Endothelial cell of umbilical vein (primary cell): Measurements from ENCODE around the gene SGCD. TPM values are rescaled to one million over a fixed set of nuclear protein-coding genes. Genes with fewer than 3 reads are reported as not detected.

ENCODE experiments used
- BruUV-seq: library from RNA; stranded (reverse); fragments of 400-500 nt; replicated peaks from 2 replicates; lab custom pipeline; 2021; lab: Mats Ljungman, UMichigan
- CTCF ChIA-PET: fragments of 300-600, 350-600 bp; sonication (Branson Sonifier 250); formaldehyde crosslinking; loops from one replicate; lab custom pipeline; 2021; ENCODE audit warnings: antibody characterized with exemption, inconsistent platforms; lab: Charles Lee
- POLR2A ChIA-PET: fragments of 300-600, 350-600 bp; sonication (Branson Sonifier 250); formaldehyde crosslinking; loops from one replicate; lab custom pipeline; 2021; ENCODE audit warnings: antibody characterized with exemption, inconsistent platforms; lab: Charles Lee
- DNase-seq: peaks from one replicate; pipeline ENCODE4 v3.0.0-alpha.2; 2011; ENCODE audit warnings: low read depth, low spot score
- FAIRE-seq: peaks from 2 replicates; lab custom pipeline; 2011; peaks lifted over from hg19 to GRCh38; lab: Jason Lieb, UNC
- H2AFZ ChIP-seq: 2 replicates; pipeline ENCODE4 v1.6.0; 2012; ENCODE audit warnings: low read depth, low read length, control low read depth, inconsistent platforms
- H3K27ac ChIP-seq: 2 replicates; pipeline ENCODE4 v1.5.1; 2011; ENCODE audit warnings: low read depth, mild to moderate bottlenecking, control low read depth, low read length, moderate library complexity; ENCODE audit not compliant: insufficient read depth
- H3K27me3 ChIP-seq, 2 experiments: 2 replicates each; pipeline versions ENCODE4 v1.6.0 to v1.6.1; 2011; ENCODE audit warnings: low read length in 2 of 2, mixed read lengths in 1 of 2; ENCODE audit not compliant: control insufficient read depth in 2 of 2, insufficient read depth in 2 of 2
- H3K36me3 ChIP-seq, 2 experiments: 2 replicates in 1 of 2; 3 replicates in 1 of 2; pipeline ENCODE4 v1.5.1; 2011; ENCODE audit warnings: low read length in 2 of 2, mild to moderate bottlenecking in 1 of 2, moderate library complexity in 1 of 2; ENCODE audit not compliant: control insufficient read depth in 2 of 2, insufficient read depth in 2 of 2; ENCODE audit errors: extremely low read depth in 1 of 2
- H3K4me1 ChIP-seq: 3 replicates; pipeline ENCODE4 v1.5.1; 2011; ENCODE audit warnings: mild to moderate bottlenecking, low read length; ENCODE audit not compliant: control insufficient read depth, insufficient read depth; ENCODE audit errors: extremely low read depth
- H3K4me2 ChIP-seq: 2 replicates; pipeline ENCODE4 v1.6.1; 2011; ENCODE audit warnings: low read length, control low read depth, mixed read lengths; ENCODE audit not compliant: insufficient read depth
- H3K4me3 ChIP-seq, 3 experiments: fragments of 200-600 bp in 1 of 3; sonication (generic), shearing (Covaris generic) in 1 of 3; replicated peaks in 1 of 3; 2 replicates each; pipeline ENCODE4 v1.5.1; 2011 to 2016; ENCODE audit warnings: control low read depth in 3 of 3, low read length in 3 of 3, mild to moderate bottlenecking in 2 of 3, inconsistent platforms in 1 of 3, low read depth in 1 of 3, moderate library complexity in 1 of 3; ENCODE audit not compliant: insufficient read depth in 1 of 3
- H3K79me2 ChIP-seq: 2 replicates; pipeline ENCODE4 v1.6.0; 2012; ENCODE audit warnings: low read length, inconsistent platforms; ENCODE audit not compliant: control insufficient read depth, insufficient read depth
- H3K9ac ChIP-seq: replicated peaks from 2 replicates; pipeline ENCODE3; 2011; ENCODE audit warnings: low read length, control low read depth; ENCODE audit not compliant: insufficient read depth; ENCODE audit errors: extremely low read depth
- H3K9me1 ChIP-seq: replicated peaks from 3 replicates; pipeline ENCODE4 v1.6.0; 2011; ENCODE audit warnings: mild to moderate bottlenecking, low read length; ENCODE audit not compliant: control insufficient read depth, insufficient read depth; ENCODE audit errors: extremely low read depth
- H3K9me3 ChIP-seq: replicated peaks from 2 replicates; pipeline ENCODE4 v1.5.1; 2012; ENCODE audit warnings: low read length, inconsistent platforms; ENCODE audit not compliant: control insufficient read depth, insufficient read depth
- H4K20me1 ChIP-seq: replicated peaks from 2 replicates; pipeline ENCODE3; 2011; ENCODE audit warnings: mild to moderate bottlenecking, low read length; ENCODE audit not compliant: control insufficient read depth, insufficient read depth; ENCODE audit errors: extremely low read depth
- EZH2 ChIP-seq: IDR thresholded peaks from 2 replicates; pipeline ENCODE4 v1.6.1; 2012; ENCODE audit warnings: borderline replicate concordance, low read depth, mild to moderate bottlenecking, moderate library complexity, low read length, inconsistent platforms; ENCODE audit not compliant: severe bottlenecking
- FOS ChIP-seq: IDR thresholded peaks from 2 replicates; pipeline ENCODE4 v1.6.1; 2011; ENCODE audit warnings: mild to moderate bottlenecking, low read length, moderate library complexity, borderline replicate concordance; ENCODE audit not compliant: insufficient read depth
- GATA2 ChIP-seq: IDR thresholded peaks from 2 replicates; pipeline ENCODE4 v1.7.0; 2011; ENCODE audit warnings: low read depth, mild to moderate bottlenecking, moderate library complexity, mixed read lengths, low read length; ENCODE audit not compliant: insufficient read length, insufficient read depth
- JUN ChIP-seq: IDR thresholded peaks from 2 replicates; pipeline ENCODE4 v1.6.1; 2011; ENCODE audit warnings: borderline replicate concordance, low read depth; ENCODE audit not compliant: insufficient read length, insufficient read depth
- MYC ChIP-seq: IDR thresholded peaks from one replicate; pipeline ENCODE4 v1.6.1; 2011; ENCODE audit warnings: mild to moderate bottlenecking, low read depth, low read length
- POLR2A ChIP-seq: IDR thresholded peaks from 2 replicates; pipeline ENCODE4 v1.6.1; 2012; ENCODE audit warnings: low read depth, mild to moderate bottlenecking, control low read depth, low read length
- POLR2AphosphoS5 ChIP-seq: IDR thresholded peaks from 2 replicates; pipeline ENCODE4 v1.6.1; 2012; ENCODE audit warnings: low read depth, mild to moderate bottlenecking, control low read depth, low read length, moderate library complexity; ENCODE audit not compliant: insufficient read depth
- dilution Hi-C: fragments of 300-500 bp; cut with MboI; formaldehyde crosslinking; loops from one replicate; pipeline ENCODE4 v1.15.0; 2019; ENCODE audit warnings: low sequenced_read_pairs; ENCODE audit not compliant: extremely low pct_ligation_motif_present
- intact Hi-C: fragments of 100-400 bp; cut with micrococcal nuclease; formaldehyde crosslinking; loops from one replicate; pipeline ENCODE4 v1.10.0; 2022
- polyA plus RNA-seq, 4 experiments: library from polyadenylated mRNA; depleted of rRNA in 3 of 4; stranded (reverse) in 3 of 4; unstranded in 1 of 4; fragments of >200 nt; gene quantifications; 2 replicates each; pipeline versions ENCODE4 v1.2.1 to v1.2.3, GENCODE V29; 2011 to 2012; ENCODE audit warnings: missing spikeins in 1 of 4
- total RNA-seq: library from RNA; stranded (reverse); gene quantifications from 2 replicates; pipeline ENCODE4 v1.2.3, GENCODE V29; 2021
- TF ChIP-seq, protein P1 (sequence below): IDR thresholded peaks from 2 replicates; pipeline ENCODE4 v1.6.1; 2011; ENCODE audit not compliant: insufficient read depth, insufficient read length
- TF ChIP-seq, protein P2 (sequence below), 2 donors: IDR thresholded peaks; 1 replicate in 1 of 2; 2 replicates in 1 of 2; pipeline ENCODE4 v1.5.1; 2011; ENCODE audit warnings: low read length in 2 of 2, mild to moderate bottlenecking in 2 of 2, moderate library complexity in 2 of 2, control low read depth in 1 of 2, inconsistent platforms in 1 of 2, low read depth in 1 of 2; ENCODE audit not compliant: insufficient read depth in 1 of 2; ENCODE audit errors: extremely low read depth in 1 of 2

Gene SGCD
- total and polyA plus RNA-seq, 2 donors (not counting 3 experiments of a cell fraction or from before 2014, with no cell fraction given) = not detected

DNA sequence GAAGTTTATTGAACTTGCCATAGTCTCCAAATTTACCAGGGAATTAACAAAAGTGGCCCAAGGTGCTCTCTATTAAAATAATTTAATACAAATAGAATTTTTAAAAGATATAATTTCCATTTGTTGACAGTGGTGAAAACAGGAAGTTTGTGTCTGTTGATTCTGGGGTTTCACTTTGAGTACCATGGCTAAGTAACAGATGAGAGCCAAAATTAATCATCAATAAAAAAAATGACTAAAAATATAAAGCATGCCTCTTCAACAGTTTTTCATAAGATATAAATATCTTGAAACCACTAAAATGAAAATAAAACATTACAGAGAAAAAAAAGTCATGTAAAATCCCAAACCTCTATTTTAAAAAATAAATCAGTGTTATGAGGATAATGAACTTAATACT lies 49.8 kb downstream of the SGCD start:
- no TSS peak for BruUV-seq
- no peak for FAIRE-seq
- H3K36me3 ChIP-seq = no peaks in the 10 kb centered on the region
- no peaks in the 10 kb centered on the region for H3K27me3 ChIP-seq
- no peak overlapping the region for H3K4me3 ChIP-seq
- no peak for DNase-seq
- TF ChIP-seq, protein P1, sequence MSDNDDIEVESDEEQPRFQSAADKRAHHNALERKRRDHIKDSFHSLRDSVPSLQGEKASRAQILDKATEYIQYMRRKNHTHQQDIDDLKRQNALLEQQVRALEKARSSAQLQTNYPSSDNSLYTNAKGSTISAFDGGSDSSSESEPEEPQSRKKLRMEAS = no peak
- TF ChIP-seq JUN = no peak
- TF ChIP-seq, protein P2, sequence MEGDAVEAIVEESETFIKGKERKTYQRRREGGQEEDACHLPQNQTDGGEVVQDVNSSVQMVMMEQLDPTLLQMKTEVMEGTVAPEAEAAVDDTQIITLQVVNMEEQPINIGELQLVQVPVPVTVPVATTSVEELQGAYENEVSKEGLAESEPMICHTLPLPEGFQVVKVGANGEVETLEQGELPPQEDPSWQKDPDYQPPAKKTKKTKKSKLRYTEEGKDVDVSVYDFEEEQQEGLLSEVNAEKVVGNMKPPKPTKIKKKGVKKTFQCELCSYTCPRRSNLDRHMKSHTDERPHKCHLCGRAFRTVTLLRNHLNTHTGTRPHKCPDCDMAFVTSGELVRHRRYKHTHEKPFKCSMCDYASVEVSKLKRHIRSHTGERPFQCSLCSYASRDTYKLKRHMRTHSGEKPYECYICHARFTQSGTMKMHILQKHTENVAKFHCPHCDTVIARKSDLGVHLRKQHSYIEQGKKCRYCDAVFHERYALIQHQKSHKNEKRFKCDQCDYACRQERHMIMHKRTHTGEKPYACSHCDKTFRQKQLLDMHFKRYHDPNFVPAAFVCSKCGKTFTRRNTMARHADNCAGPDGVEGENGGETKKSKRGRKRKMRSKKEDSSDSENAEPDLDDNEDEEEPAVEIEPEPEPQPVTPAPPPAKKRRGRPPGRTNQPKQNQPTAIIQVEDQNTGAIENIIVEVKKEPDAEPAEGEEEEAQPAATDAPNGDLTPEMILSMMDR (IDR thresholded peaks at IDR 0.05; ENCODE audit: extremely low read depth in 1 of 2, insufficient read depth in 1 of 2, low read depth in 1 of 2, low read length in 2 of 2) = no peak
- TF ChIP-seq POLR2AphosphoS5 = no peak
- no peak for TF ChIP-seq FOS
- no peak for TF ChIP-seq MYC
- H3K79me2 ChIP-seq = no peaks in the 10 kb centered on the region
- H4K20me1 ChIP-seq = no peaks in the 10 kb centered on the region
- no peak overlapping the region for H3K27ac ChIP-seq
- ChIA-PET CTCF (no interaction called here), POLR2A (no interaction called here)
- no peak overlapping the region for H3K4me2 ChIP-seq
- H3K9me3 ChIP-seq = peaks cover 4% of the 10 kb centered on the region
- H3K9me1 ChIP-seq = no peaks in the 10 kb centered on the region
- H2AFZ ChIP-seq = no peak overlapping the region
- H3K4me1 ChIP-seq = no peaks in the 10 kb centered on the region
- no peak overlapping the region for H3K9ac ChIP-seq
- dilution Hi-C loops = no loop called here
- intact Hi-C loops = no loop called here

DNA sequence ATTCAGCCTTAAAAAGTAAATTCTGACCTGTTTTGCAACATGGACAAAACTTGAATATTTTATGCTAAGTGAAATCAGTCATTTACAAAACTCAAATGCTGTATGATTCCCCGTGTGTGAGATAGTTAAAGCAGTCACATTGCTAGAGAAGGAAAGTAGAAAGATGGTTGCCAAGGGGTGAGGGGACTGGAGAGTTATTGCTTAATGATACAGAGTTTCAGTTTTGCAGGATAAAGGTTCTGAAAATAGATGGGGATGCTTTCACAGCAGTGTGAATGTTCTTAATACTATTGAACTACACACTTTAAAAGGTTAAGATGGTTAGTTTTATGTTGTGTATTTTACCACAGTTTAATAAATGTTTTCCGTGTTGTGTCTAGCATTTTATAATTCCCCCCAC lies 51.2 kb downstream of the SGCD start:
- no TSS peak for BruUV-seq
- TF ChIP-seq, protein P2 (IDR thresholded peaks at IDR 0.05; ENCODE audit: extremely low read depth in 1 of 2, insufficient read depth in 1 of 2, low read depth in 1 of 2, low read length in 2 of 2) = no peak
- TF ChIP-seq, protein P1 = no peak
- TF ChIP-seq EZH2 (no peak), JUN (no peak), POLR2A (no peak), POLR2AphosphoS5 (no peak), GATA2 (no peak), MYC (no peak), FOS (no peak)
- Histone ChIP-seq H3K9ac (no peak overlapping the region), H4K20me1 (no peaks in the 10 kb centered on the region), H3K9me3 (peaks cover 4% of the 10 kb centered on the region), H3K79me2 (no peaks in the 10 kb centered on the region), H3K36me3 (no peaks in the 10 kb centered on the region), H3K4me2 (no peak overlapping the region), H3K27ac (no peak overlapping the region), H3K9me1 (no peaks in the 10 kb centered on the region), H3K4me3 (no peak overlapping the region), H3K4me1 (no peaks in the 10 kb centered on the region), H2AFZ (no peak overlapping the region), H3K27me3 (no peaks in the 10 kb centered on the region)
- dilution Hi-C loops (no loop called here), intact Hi-C loops (no loop called here)
- ChIA-PET POLR2A (no interaction called here), CTCF (no interaction called here)
- DNase-seq = no peak
- FAIRE-seq = no peak
